ENCODE results near the gene UBE2I. TPM values are rescaled to one million over a fixed set of nuclear protein-coding genes. Genes with fewer than 3 reads are reported as not detected.
A peak's percentile ranks its signal among the peaks of the same experiment; 100 is the strongest.

The UBE2I gene
- 10 to 100 TPM; 58.8 to 59.5 TPM for total RNA-seq

GRCh38 chr16:1308977-1309885 lies at the start of gene UBE2I:
TSS of gene UBE2I (plus strand) at chr16:1309636. CDS start at chr16:1314031, 4,395 bp downstream.
- H3K4me1 ChIP-seq: peaks cover 0 to 36% of the 10 kb centered on the region in 2 donors

GRCh38 chr16:1259760-1260068 lies 49.7 kb upstream of the UBE2I start:
- H3K4me3 ChIP-seq: no peak overlapping the region
- H3K36me3 ChIP-seq: no peaks in the 10 kb centered on the region
- no peak for TF ChIP-seq CTCF (IDR thresholded peaks at IDR 0.05)
- H3K27me3 ChIP-seq: peaks cover 8 to 9% of the 10 kb centered on the region in 2 donors
- H3K9me3 ChIP-seq: no peaks in the 10 kb centered on the region
- no peak for DNase-seq (ENCODE audit: low spot score)
- no peaks in the 10 kb centered on the region for H3K4me1 ChIP-seq
- no peak overlapping the region for H3K27ac ChIP-seq

More at GRCh38 chr16:1308977-1309885, at the start of gene UBE2I:
- peak within 1 kb of the TSS; percentile 97 to 98 for H3K27ac ChIP-seq
- no peak for TF ChIP-seq CTCF (IDR thresholded peaks at IDR 0.05)
- no peaks in the 10 kb centered on the region for H3K9me3 ChIP-seq
- peak within 1 kb of the TSS; percentile 76 to 77 for H3K4me3 ChIP-seq
- DNase-seq (ENCODE audit: low spot score): peak; percentile 98
- H3K27me3 ChIP-seq: no peaks in the 10 kb centered on the region
- peaks cover 6% of the 10 kb centered on the region for H3K36me3 ChIP-seq

- TF ChIP-seq CTCF (IDR thresholded peaks at IDR 0.05): no peak
- H3K4me3 ChIP-seq: no peak overlapping the region
- no peaks in the 10 kb centered on the region for H3K4me1 ChIP-seq
- H3K27ac ChIP-seq: no peak overlapping the region
- H3K27me3 ChIP-seq: peaks cover 8 to 9% of the 10 kb centered on the region in 2 donors
- no peaks in the 10 kb centered on the region for H3K36me3 ChIP-seq
- H3K9me3 ChIP-seq: no peaks in the 10 kb centered on the region
- DNase-seq (ENCODE audit: low spot score): no peak
These were observed 49.2 kb upstream of the UBE2I start for GRCh38 chr16:1260101-1260680.

- H3K27me3 ChIP-seq: peaks cover 8 to 9% of the 10 kb centered on the region in 2 donors
- DNase-seq (ENCODE audit: low spot score): no peak
- no peak overlapping the region for H3K27ac ChIP-seq
- no peaks in the 10 kb centered on the region for H3K9me3 ChIP-seq
- TF ChIP-seq CTCF (IDR thresholded peaks at IDR 0.05): no peak
- H3K4me3 ChIP-seq: no peak overlapping the region
- H3K36me3 ChIP-seq: no peaks in the 10 kb centered on the region
- no peaks in the 10 kb centered on the region for H3K4me1 ChIP-seq
These were observed 48.1 kb upstream of the UBE2I start for GRCh38 chr16:1261131-1261892.

GRCh38 chr16:1262210-1262845 lies 47.1 kb upstream of the UBE2I start:
- H3K4me1 ChIP-seq: no peaks in the 10 kb centered on the region
- no peaks in the 10 kb centered on the region for H3K9me3 ChIP-seq
- peaks cover 8 to 9% of the 10 kb centered on the region in 2 donors for H3K27me3 ChIP-seq
- H3K4me3 ChIP-seq: no peak overlapping the region
- no peak for DNase-seq (ENCODE audit: low spot score)
- no peaks in the 10 kb centered on the region for H3K36me3 ChIP-seq
- no peak overlapping the region for H3K27ac ChIP-seq
- TF ChIP-seq CTCF (IDR thresholded peaks at IDR 0.05): no peak
